Measurements from ENCODE around the gene NT5C2.

The NT5C2 gene

DNA sequence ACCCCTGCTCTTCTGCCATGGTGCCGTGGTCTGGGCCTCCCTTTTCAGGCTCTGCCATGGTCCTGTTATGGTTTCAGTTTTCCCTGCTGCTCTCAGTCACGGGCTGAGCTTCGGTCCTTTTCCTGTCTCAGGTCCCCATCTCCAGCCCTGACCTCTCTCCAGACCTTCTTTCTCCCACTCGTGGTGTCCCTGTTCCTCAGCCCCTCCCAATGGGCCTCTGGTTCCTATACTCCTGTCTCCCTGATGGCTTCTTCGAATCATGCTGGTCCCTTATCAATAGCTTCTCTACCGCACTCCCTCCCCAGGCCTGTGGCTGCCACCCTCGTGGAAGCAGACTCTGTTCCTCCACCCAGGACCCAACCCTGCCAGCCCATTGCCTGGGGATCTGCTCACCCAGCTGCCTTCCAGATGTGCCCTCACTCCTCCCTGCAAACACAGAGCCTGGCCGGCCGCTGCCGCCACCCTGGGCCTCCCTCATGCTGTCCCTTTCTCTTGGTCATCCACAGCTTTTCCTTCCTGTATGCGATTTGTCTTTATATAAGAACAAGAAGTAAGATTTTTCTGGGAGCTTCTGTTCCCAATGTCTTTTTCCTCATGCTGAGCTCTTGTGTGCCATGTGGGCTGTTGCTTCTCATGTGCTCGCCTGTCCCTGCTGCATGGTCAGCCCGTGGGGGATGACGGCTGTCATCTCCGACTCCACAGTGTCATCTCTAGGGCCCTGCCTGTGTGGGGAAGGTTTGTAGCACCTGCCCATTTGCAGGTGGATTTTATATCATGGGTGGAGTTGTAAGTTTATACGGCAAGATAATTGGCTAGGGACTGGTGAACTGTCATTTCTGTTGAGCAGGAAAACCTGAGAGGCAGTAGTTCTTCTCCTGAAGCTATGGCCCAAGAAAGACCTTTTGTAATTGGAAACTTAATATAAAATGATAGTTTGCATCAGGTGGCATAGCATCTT lies 126.7 kb downstream of the NT5C2 start:
- in situ Hi-C loops (cut with MboI; ENCODE audit: low sequenced_read_pairs) = loop anchor here (25.0 kb wide), 1 partner anchor 329 kb away; the partner anchor contains the start of gene WBP1L

DNA sequence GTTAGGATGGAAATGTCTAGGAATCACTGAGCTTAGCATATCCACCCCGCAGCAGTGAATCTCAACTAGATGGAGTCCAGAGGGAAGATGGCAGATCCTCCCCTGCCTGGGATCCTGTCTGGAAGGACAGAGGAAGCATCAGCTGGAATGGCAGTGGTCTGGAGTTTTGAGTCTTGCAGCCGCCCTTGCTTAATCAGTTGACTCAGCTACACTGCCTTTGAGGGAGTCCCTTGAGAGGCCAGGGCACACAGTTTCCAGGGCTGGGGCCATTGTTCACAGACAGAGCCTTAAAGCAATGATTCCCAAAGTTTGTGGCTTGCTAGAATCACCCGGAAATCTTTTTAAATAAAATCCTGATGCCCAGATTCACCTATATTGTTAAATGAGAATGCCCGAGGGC lies 128.1 kb downstream of the NT5C2 start:
- in situ Hi-C loops (cut with MboI; ENCODE audit: low sequenced_read_pairs) = loop anchor here (25.0 kb wide), 1 partner anchor 328 kb away; the partner anchor contains the start of gene WBP1L

DNA sequence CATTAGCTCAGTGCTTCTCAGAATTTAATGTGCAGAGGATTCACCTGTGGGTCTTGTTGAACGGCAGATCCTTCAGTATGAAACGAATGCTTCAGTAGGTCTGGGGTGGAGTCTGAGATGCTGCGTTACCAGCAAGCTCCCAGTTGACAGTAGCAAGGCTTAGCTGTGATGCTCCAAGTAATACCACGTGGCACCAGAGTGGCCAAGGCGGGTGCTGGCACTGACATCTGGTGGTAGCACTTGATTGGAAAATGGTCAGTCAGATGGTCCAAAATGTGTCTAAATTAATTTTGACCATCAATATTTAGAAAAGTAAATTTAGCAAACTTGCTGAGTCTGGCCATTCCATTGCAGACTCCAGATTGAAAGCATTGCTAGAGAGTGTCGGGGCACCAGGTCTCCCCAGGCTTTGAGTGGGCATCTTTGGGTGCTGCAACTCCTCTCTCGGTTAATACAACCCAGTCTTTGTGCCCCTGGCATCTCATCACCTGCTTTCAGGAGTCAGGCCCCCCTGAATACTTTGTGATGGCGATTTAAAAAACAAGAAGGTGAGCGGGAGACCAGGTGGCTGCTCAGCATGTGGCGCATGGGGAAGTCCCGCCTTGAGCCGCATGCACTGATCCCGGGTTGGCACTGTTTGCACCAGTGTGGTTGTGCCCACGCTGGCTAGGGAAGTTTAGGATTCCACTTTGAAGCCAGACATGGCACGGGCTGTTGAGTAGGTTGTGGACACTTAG lies 130.1 kb downstream of the NT5C2 start:
- in situ Hi-C loops (cut with MboI; ENCODE audit: low sequenced_read_pairs) = loop anchor here (25.0 kb wide), 1 partner anchor 326 kb away; the partner anchor contains the start of gene WBP1L

DNA sequence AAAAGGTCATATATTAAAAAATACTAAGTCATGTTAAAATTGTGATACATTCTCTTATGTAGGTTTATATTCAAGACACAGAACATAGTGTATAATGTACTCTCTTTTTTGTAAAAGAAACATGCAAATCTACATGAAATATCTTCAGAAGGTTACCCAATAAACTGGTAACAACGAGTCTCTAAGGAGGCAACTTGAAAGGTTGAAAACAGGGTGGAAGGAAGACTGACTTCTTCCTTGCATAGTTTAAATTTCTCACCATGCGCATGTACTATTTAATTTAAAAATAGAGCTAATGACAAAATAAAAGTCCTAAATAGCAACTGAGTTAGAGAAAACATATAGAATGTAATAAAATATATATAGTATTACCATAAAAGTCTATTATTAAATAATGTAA lies 132.5 kb downstream of the NT5C2 start:
- in situ Hi-C loops (cut with MboI; ENCODE audit: low sequenced_read_pairs) = loop anchor here (25.0 kb wide), 1 partner anchor 323 kb away; the partner anchor contains the start of gene WBP1L

DNA sequence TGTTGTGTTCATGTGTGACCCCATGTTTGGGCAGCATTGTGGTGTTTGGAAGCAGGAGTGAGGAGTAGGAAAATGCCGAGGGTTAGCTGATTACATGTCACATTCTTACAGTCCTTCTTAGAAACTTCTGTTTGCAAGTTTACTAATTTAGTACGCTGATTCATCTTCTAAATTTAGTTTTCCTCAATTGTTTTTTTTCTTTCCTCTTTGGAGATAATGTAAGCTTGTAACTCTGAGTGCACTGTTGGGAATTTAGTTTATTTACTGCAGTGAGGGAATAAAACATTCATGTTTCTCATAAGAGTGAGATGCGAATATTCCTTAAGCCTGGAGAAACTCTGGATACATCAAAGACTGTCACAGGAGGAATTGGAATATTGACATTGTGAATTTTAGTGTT lies 135.0 kb downstream of the NT5C2 start:
- in situ Hi-C loops (cut with MboI; ENCODE audit: low sequenced_read_pairs) = loop anchor here (10.0 to 25.0 kb wide), 2 partner anchors 123 to 321 kb away; partner anchors contain the start of gene WBP1L

DNA sequence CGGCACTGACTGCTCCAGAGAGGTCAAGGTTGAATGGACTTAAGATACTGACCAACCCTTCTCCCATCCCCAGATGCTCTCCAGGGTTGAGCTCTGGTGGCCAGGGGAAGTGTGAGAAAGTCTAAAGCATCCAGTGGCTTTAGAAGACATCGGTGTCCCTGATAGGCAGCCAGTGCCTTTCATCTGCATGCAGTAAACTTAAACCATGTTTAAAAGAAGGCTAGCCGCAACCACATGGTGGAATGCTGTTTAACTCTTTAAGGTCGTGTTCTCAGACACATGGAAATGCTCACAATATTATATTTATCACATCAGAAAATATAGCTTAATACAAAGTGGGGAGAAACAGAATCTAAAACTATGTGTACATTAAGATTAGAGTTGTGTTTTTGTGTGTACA lies 138.0 kb downstream of the NT5C2 start:
- in situ Hi-C loops (cut with MboI; ENCODE audit: low sequenced_read_pairs) = loop anchor here (10.0 to 25.0 kb wide), 2 partner anchors 120 to 318 kb away; partner anchors contain the start of gene WBP1L

DNA sequence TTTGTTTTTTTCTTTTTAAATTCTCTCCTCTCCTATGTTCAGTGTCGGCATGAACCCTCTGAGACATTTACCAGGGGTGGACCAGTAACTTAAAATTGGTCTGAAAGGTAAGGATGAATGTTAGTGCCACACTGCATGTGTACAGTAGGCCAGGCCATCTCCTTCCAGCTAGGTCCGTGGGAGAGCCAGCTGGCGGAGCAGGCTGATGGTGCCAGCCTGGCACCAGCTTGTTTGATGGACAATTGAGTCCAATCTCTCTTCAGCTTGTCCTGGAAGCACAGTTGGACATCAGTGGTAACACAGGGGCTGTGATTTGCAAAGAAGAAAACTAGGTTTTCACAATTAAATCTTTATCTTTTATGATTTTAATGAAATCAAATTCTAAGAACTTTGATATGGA lies 138.5 kb downstream of the NT5C2 start:
- in situ Hi-C loops (cut with MboI; ENCODE audit: low sequenced_read_pairs) = loop anchor here (10.0 to 25.0 kb wide), 2 partner anchors 120 to 317 kb away; partner anchors contain the start of gene WBP1L

DNA sequence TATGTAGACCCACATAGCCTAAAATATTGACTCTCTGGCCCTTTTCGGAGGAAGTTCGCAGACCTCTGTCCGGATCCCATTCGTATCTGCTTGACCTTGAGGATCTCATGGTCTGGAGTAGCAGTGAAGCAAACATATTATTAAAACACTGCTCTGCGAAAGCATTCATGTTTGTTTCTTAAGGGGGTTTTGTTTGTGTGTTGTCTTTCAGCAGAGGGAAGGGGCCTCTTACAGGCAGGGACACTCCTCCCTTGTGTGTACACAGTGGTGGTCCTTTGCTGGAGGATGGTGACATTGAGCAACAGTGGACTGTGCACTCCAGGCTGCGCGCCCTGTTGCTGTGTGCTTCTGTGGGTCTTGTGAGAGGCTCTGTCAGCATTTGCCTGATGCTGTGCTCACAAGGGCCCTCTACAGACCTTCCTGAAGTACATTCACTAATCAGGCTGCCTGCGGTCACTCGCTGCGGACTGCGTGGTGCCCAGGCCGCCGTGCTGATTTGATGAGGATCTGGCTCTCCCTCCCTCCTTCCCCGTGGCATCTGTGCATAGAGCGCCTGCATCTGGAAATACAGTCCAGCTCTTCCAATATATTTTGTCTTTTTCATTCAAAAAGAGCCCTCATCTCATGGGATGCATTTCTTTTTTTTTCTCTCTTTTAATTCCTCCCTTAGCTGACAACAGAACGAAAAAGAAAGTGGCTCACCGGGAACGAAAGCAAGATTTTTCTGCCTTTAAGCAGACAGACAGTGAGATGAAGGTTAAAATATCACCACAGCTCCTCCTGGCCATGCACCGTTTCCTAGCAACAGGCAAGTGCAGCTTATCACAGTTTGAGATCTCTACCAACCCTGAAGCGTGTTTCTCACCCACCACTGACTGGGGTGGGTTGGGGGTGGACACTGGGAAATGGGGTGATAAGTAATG lies 139.2 kb downstream of the NT5C2 start:
- in situ Hi-C loops (cut with MboI; ENCODE audit: low sequenced_read_pairs) = loop anchor here (10.0 to 25.0 kb wide), 2 partner anchors 119 to 317 kb away; partner anchors contain the start of gene WBP1L

DNA sequence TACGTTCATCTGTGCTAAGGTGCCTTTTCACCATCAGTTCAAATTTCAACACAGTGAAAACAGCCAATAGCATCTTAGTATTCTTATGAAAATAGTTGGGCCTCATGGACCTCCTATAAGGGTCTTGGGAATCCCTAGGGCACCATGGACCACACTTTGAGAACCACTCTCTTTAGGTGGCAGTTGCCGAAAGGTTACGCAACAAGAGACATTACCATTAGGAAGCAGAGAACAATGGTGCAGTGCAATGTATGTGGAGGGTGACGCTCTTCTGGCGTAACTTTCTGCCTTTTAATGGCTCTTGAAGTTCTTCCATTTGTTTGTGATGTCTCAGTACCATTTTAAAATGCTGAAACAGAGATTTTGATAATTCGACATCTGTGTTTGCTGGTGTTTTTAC lies 143.8 kb downstream of the NT5C2 start:
- in situ Hi-C loops (cut with MboI; ENCODE audit: low sequenced_read_pairs) = no loop called here

DNA sequence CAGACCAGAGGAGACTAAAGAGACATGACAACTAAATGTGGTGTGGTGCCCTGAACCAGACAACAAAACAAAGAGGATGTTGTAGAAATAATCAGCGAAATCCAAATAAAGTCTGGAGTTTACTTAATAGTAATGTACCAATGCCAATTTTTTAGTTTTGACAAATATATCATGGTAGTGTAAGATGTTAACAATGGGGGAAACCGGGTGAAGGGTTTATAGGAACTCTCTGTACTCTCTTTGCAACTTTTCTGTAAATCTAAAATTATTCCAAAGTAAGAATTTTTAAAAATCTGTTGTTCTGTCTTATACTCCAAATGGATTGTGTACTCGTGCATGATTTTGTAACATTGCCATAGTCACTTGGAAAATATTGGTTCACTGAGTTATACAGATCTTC lies 145.7 kb downstream of the NT5C2 start:
- in situ Hi-C loops (cut with MboI; ENCODE audit: low sequenced_read_pairs) = no loop called here

DNA sequence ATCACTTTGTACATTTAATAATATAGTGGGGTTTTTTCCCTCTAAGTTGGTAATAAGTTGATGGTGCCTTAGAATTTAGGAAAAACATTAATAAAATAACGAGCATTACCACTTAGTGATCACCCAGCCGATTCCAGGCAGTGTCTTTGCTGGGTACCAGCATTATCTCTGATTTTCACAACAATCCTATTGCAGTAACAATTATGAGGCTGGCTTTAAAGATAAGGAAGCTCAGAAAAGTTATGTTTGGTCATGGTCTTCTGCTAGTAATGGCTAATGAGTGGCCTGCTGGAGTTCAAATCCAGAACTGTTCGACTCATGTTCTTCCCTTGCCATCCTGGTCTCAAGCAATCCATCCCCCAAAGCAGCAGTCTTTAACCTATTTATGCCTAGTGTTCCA lies 147.1 kb downstream of the NT5C2 start:
- in situ Hi-C loops (cut with MboI; ENCODE audit: low sequenced_read_pairs) = no loop called here

DNA sequence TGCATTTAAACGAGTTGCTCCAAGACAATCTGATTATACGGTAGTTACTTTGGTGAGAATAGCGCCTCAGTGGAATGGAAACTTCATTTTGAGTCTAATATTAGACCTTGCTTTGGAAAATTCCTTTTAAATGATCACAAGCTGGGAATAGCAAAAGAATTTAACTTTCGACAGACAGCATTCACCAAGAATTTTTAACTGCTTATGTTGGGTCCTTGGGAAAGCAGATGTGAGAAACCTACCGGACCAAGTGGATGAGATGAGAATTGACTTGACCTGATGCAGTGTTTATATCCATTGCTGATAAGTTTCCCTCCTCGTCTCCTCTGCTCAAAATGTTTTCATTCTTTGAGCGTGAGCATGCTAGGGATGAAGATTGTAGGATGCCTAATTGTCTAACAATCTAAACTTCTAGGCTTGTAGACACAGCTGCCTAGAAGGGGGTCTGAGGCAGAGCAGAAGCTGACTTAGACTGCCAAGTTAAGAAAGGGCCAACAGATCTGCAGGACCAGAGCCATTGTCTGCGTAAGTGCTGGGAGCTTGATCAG lies 148.1 kb downstream of the NT5C2 start:
- in situ Hi-C loops (cut with MboI; ENCODE audit: low sequenced_read_pairs) = no loop called here

DNA sequence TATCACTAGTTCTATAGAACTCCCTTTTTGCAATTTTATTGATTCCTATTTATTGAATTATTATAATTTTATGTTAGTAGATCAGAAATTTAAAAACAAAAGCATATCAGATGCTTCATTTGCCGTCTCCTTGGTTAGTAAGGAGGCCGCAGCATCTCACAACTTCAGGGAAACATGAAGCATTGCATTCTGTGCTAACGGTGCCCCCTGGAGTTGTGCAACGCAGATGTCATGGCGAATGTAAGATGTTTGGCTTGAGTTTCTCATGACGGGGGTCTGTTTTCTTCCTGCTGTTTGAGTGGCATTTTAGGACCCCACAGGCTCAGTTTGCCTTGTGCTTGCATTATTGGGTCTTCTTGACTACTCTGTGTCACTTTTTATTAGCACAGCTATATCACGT lies 150.2 kb downstream of the NT5C2 start:
- in situ Hi-C loops (cut with MboI; ENCODE audit: low sequenced_read_pairs) = no loop called here

DNA sequence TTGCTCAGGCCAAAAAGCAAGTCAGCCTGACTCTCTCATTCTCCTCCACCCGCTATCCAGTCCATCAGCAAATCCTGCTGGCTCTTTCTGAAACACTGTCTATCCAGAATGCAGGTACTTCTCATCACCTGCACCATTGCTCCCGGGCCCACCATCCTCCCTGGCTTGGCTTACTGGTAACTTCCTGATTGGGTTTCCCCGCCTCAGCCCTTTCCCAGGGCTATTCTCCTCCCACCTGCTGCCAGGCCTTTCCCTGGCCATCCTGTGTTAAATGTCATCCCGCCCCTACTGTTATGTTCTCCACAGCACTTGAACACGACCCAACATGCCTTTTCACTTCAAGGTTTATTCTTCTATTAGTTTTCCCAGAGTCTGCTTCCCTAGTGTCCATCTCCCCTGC lies 150.9 kb downstream of the NT5C2 start:
- in situ Hi-C loops (cut with MboI; ENCODE audit: low sequenced_read_pairs) = no loop called here

DNA sequence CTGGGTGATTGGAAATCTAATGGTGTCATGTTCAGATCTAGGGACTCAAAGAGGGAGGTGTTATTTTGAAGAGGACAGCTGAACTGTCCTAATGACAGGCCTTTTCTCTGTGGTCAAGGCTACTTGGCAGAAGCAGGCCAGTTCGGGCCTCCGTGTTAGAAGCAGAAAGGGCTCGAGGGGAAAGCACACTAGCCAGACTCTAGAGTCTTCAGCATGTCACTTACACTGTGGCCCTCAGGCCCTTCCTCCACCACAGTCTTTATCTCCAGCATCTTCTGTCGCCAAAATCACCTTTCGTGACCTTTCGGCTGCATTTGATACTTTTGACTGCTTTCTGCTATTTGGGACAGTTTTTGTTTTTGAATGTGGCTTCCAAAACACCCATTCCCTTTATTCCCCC lies 151.7 kb downstream of the NT5C2 start:
- in situ Hi-C loops (cut with MboI; ENCODE audit: low sequenced_read_pairs) = no loop called here

DNA sequence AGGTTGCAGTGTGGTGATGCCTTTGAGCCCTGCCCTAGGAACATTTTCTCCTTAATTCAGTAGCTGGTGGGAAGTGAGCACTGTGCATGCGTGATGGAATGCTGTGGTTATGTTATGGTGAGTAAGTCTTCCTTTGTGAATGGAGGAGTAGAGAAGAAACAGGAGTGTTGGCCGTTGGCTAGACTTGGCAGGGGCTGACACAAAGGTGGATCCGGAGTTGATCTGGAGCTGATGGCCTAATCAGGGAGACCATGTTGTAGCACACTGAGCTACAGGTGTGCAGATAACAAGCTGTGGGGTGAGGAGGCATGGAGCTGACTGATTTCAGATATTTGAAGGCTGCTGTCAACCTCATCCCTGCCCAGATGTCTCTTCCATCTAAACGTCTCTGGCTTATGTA lies 152.7 kb downstream of the NT5C2 start:
- in situ Hi-C loops (cut with MboI; ENCODE audit: low sequenced_read_pairs) = no loop called here

DNA sequence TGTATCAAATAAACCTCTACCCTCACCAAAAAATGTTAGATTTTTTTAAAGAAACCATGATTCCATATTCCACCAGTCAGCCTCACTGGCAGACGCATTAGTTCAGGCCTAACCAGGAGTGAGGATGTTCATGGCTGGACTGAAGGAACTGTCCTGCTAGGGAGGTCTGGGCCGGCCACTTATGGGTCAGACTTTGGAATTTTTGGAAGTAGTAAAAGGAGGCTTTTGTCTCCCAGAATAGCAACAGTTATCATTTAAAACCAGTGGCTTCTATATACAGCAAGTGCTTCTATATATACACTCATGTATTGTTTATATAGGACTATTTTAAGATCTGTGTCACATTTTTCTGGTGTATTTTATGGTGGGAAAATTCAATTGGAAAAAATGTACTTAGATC lies 154.5 kb downstream of the NT5C2 start:
- in situ Hi-C loops (cut with MboI; ENCODE audit: low sequenced_read_pairs) = no loop called here
